ENCODE measurements around the gene CERS1.

Gene CERS1

GRCh38 chr19:18860725-18861124 lies 35.2 kb downstream of the CERS1 start:
- H3K36me3 ChIP-seq (ENCODE audit: control insufficient read depth in 4 of 4, insufficient read depth in 4 of 4, low read length in 3 of 4), result peaks cover 21 to 99% (median 86%) of the 10 kb centered on the region in 4 experiments
- H3K4me1 ChIP-seq (ENCODE audit: control extremely low read depth in 1 of 4, control insufficient read depth in 4 of 4, insufficient read depth in 4 of 4, low read length in 3 of 4), result peaks cover 0 to 2% (median 0%) of the 10 kb centered on the region in 4 experiments
- H3K4me3 ChIP-seq (ENCODE audit: control insufficient read depth in 1 of 7, extremely low read depth in 1 of 7, insufficient read depth in 4 of 7, low read depth in 2 of 7, low read length in 6 of 7), result no peak overlapping the region
- CTCF ChIA-PET, result interaction anchor here (1.0 to 5.7 kb wide), 3 partner anchors 9 to 16 kb away, joined by 3 to 37 read pairs (median 3); no protein-coding TSS in a partner anchor
- POLR2A ChIA-PET, result no interaction called here
- WGBS (ENCODE audit: insufficient coverage), result 95% methylated on average over 17 of the region's 17 CpGs
- no peaks in the 10 kb centered on the region for H3K27me3 ChIP-seq (replicated peaks in 2 of 5; ENCODE audit: control insufficient read depth in 4 of 5, insufficient read depth in 5 of 5, low read length in 4 of 5)
- no peak overlapping the region for H3K27ac ChIP-seq (ENCODE audit: insufficient read depth in 1 of 2, low read depth in 1 of 2, low read length in 2 of 2, poor library complexity in 1 of 2, severe bottlenecking in 2 of 2)
- H3K9me3 ChIP-seq (ENCODE audit: control extremely low read depth in 1 of 5, control insufficient read depth in 4 of 5, insufficient read depth in 2 of 5, low read depth in 1 of 5, low read length in 4 of 5), result no peaks in the 10 kb centered on the region
- DNase-seq, result no peak

GRCh38 chr19:18860302-18860700 lies 35.7 kb downstream of the CERS1 start:
- H3K27ac ChIP-seq (ENCODE audit: insufficient read depth in 1 of 2, low read depth in 1 of 2, low read length in 2 of 2, poor library complexity in 1 of 2, severe bottlenecking in 2 of 2), result no peak overlapping the region
- no peak for DNase-seq
- no peaks in the 10 kb centered on the region for H3K9me3 ChIP-seq (ENCODE audit: control extremely low read depth in 1 of 5, control insufficient read depth in 4 of 5, insufficient read depth in 2 of 5, low read depth in 1 of 5, low read length in 4 of 5)
- ChIA-PET CTCF (interaction anchor here (1.0 to 5.7 kb wide), 3 partner anchors 9 to 17 kb away, joined by 3 to 37 read pairs (median 3); no protein-coding TSS in a partner anchor), POLR2A (no interaction called here)
- H3K4me1 ChIP-seq (ENCODE audit: control extremely low read depth in 1 of 4, control insufficient read depth in 4 of 4, insufficient read depth in 4 of 4, low read length in 3 of 4), result peaks cover 0 to 2% (median 0%) of the 10 kb centered on the region in 4 experiments
- 97% methylated on average over 11 of the region's 11 CpGs for WGBS (ENCODE audit: insufficient coverage)
- H3K36me3 ChIP-seq (ENCODE audit: control insufficient read depth in 4 of 4, insufficient read depth in 4 of 4, low read length in 3 of 4), result peaks cover 22 to 99% (median 86%) of the 10 kb centered on the region in 4 experiments
- no peaks in the 10 kb centered on the region for H3K27me3 ChIP-seq (replicated peaks in 2 of 5; ENCODE audit: control insufficient read depth in 4 of 5, insufficient read depth in 5 of 5, low read length in 4 of 5)
- H3K4me3 ChIP-seq (ENCODE audit: control insufficient read depth in 1 of 7, extremely low read depth in 1 of 7, insufficient read depth in 4 of 7, low read depth in 2 of 7, low read length in 6 of 7), result no peak overlapping the region

- CTCF ChIA-PET, result interaction anchor here (1.7 to 5.7 kb wide), 2 partner anchors 10 to 12 kb away, joined by 5 to 37 read pairs; no protein-coding TSS in a partner anchor
- WGBS (ENCODE audit: insufficient coverage), result 97% methylated on average over 11 of the region's 12 CpGs
Observed at GRCh38 chr19:18859676-18860301, 36.2 kb downstream of the CERS1 start.

GRCh38 chr19:18858906-18859646 lies 36.9 kb downstream of the CERS1 start:
- Histone ChIP-seq H3K27me3 (replicated peaks in 2 of 5; ENCODE audit: control insufficient read depth in 4 of 5, insufficient read depth in 5 of 5, low read length in 4 of 5) (no peaks in the 10 kb centered on the region), H3K36me3 (ENCODE audit: control insufficient read depth in 4 of 4, insufficient read depth in 4 of 4, low read length in 3 of 4) (peaks cover 24 to 99% (median 90%) of the 10 kb centered on the region in 4 experiments), H3K4me3 (ENCODE audit: control insufficient read depth in 1 of 7, extremely low read depth in 1 of 7, insufficient read depth in 4 of 7, low read depth in 2 of 7, low read length in 6 of 7) (no peak overlapping the region), H3K9me3 (ENCODE audit: control extremely low read depth in 1 of 5, control insufficient read depth in 4 of 5, insufficient read depth in 2 of 5, low read depth in 1 of 5, low read length in 4 of 5) (no peaks in the 10 kb centered on the region), H3K27ac (ENCODE audit: insufficient read depth in 1 of 2, low read depth in 1 of 2, low read length in 2 of 2, poor library complexity in 1 of 2, severe bottlenecking in 2 of 2) (no peak overlapping the region), H3K4me1 (ENCODE audit: control extremely low read depth in 1 of 4, control insufficient read depth in 4 of 4, insufficient read depth in 4 of 4, low read length in 3 of 4) (peaks cover 0 to 2% (median 0%) of the 10 kb centered on the region in 4 experiments)
- CTCF ChIA-PET, result interaction anchor here (1.7 to 5.7 kb wide), 2 partner anchors 9 to 11 kb away, joined by 5 to 37 read pairs; no protein-coding TSS in a partner anchor
- DNase-seq, result no peak
- POLR2A ChIA-PET, result interaction anchor here (0.6 kb wide), 1 partner anchor 448 kb away, joined by 3 read pairs; no protein-coding TSS in a partner anchor
- 94% methylated on average over 20 of the region's 21 CpGs for WGBS (ENCODE audit: insufficient coverage)

More at GRCh38 chr19:18859676-18860301, 36.2 kb downstream of the CERS1 start:
- DNase-seq, result no peak
- Histone ChIP-seq H3K27me3 (replicated peaks in 2 of 5; ENCODE audit: control insufficient read depth in 4 of 5, insufficient read depth in 5 of 5, low read length in 4 of 5) (no peaks in the 10 kb centered on the region), H3K36me3 (ENCODE audit: control insufficient read depth in 4 of 4, insufficient read depth in 4 of 4, low read length in 3 of 4) (peaks cover 24 to 99% (median 87%) of the 10 kb centered on the region in 4 experiments), H3K9me3 (ENCODE audit: control extremely low read depth in 1 of 5, control insufficient read depth in 4 of 5, insufficient read depth in 2 of 5, low read depth in 1 of 5, low read length in 4 of 5) (no peaks in the 10 kb centered on the region), H3K27ac (ENCODE audit: insufficient read depth in 1 of 2, low read depth in 1 of 2, low read length in 2 of 2, poor library complexity in 1 of 2, severe bottlenecking in 2 of 2) (no peak overlapping the region), H3K4me3 (ENCODE audit: control insufficient read depth in 1 of 7, extremely low read depth in 1 of 7, insufficient read depth in 4 of 7, low read depth in 2 of 7, low read length in 6 of 7) (no peak overlapping the region), H3K4me1 (ENCODE audit: control extremely low read depth in 1 of 4, control insufficient read depth in 4 of 4, insufficient read depth in 4 of 4, low read length in 3 of 4) (peaks cover 0 to 2% (median 0%) of the 10 kb centered on the region in 4 experiments)
- POLR2A ChIA-PET, result no interaction called here

GRCh38 chr19:18857223-18857622 lies 38.7 kb downstream of the CERS1 start:
- ChIA-PET CTCF (interaction anchor here (1.1 to 5.7 kb wide), 3 partner anchors 10 to 20 kb away, joined by 3 to 37 read pairs (median 4); no protein-coding TSS in a partner anchor), POLR2A (no interaction called here)
- no peaks in the 10 kb centered on the region for H3K27me3 ChIP-seq (replicated peaks in 2 of 5; ENCODE audit: control insufficient read depth in 4 of 5, insufficient read depth in 5 of 5, low read length in 4 of 5)
- no peak overlapping the region for H3K4me3 ChIP-seq (ENCODE audit: control insufficient read depth in 1 of 7, extremely low read depth in 1 of 7, insufficient read depth in 4 of 7, low read depth in 2 of 7, low read length in 6 of 7)
- 96% methylated on average over 12 of the region's 13 CpGs for WGBS (ENCODE audit: insufficient coverage)
- peaks cover 23 to 99% (median 92%) of the 10 kb centered on the region in 4 experiments for H3K36me3 ChIP-seq (ENCODE audit: control insufficient read depth in 4 of 4, insufficient read depth in 4 of 4, low read length in 3 of 4)
- no peak for DNase-seq
- H3K9me3 ChIP-seq (ENCODE audit: control extremely low read depth in 1 of 5, control insufficient read depth in 4 of 5, insufficient read depth in 2 of 5, low read depth in 1 of 5, low read length in 4 of 5), result no peaks in the 10 kb centered on the region
- H3K4me1 ChIP-seq (ENCODE audit: control extremely low read depth in 1 of 4, control insufficient read depth in 4 of 4, insufficient read depth in 4 of 4, low read length in 3 of 4), result no peaks in the 10 kb centered on the region
- no peak overlapping the region for H3K27ac ChIP-seq (ENCODE audit: insufficient read depth in 1 of 2, low read depth in 1 of 2, low read length in 2 of 2, poor library complexity in 1 of 2, severe bottlenecking in 2 of 2)

GRCh38 chr19:18856385-18857126 lies 39.4 kb downstream of the CERS1 start:
- H3K27ac ChIP-seq (ENCODE audit: insufficient read depth in 1 of 2, low read depth in 1 of 2, low read length in 2 of 2, poor library complexity in 1 of 2, severe bottlenecking in 2 of 2), result no peak overlapping the region
- WGBS (ENCODE audit: insufficient coverage), result 96% methylated on average over 21 of the region's 22 CpGs
- POLR2A ChIA-PET, result no interaction called here
- H3K4me1 ChIP-seq (ENCODE audit: control extremely low read depth in 1 of 4, control insufficient read depth in 4 of 4, insufficient read depth in 4 of 4, low read length in 3 of 4), result no peaks in the 10 kb centered on the region
- H3K27me3 ChIP-seq (replicated peaks in 2 of 5; ENCODE audit: control insufficient read depth in 4 of 5, insufficient read depth in 5 of 5, low read length in 4 of 5), result no peaks in the 10 kb centered on the region
- CTCF ChIA-PET, result interaction anchor here (1.2 to 5.7 kb wide), 4 partner anchors 9 to 20 kb away, joined by 3 to 37 read pairs (median 8); no protein-coding TSS in a partner anchor
- H3K9me3 ChIP-seq (ENCODE audit: control extremely low read depth in 1 of 5, control insufficient read depth in 4 of 5, insufficient read depth in 2 of 5, low read depth in 1 of 5, low read length in 4 of 5), result no peaks in the 10 kb centered on the region
- no peak for DNase-seq
- no peak overlapping the region for H3K4me3 ChIP-seq (ENCODE audit: control insufficient read depth in 1 of 7, extremely low read depth in 1 of 7, insufficient read depth in 4 of 7, low read depth in 2 of 7, low read length in 6 of 7)
- H3K36me3 ChIP-seq (ENCODE audit: control insufficient read depth in 4 of 4, insufficient read depth in 4 of 4, low read length in 3 of 4), result peaks cover 24 to 99% (median 91%) of the 10 kb centered on the region in 4 experiments

Data from common myeloid progenitor, CD34-positive (primary cell).